Keratinocyte (primary cell): Measurements from ENCODE around the gene TWIST2. TPM values are rescaled to one million over a fixed set of nuclear protein-coding genes. Genes with fewer than 3 reads are reported as not detected.

ENCODE experiments used
- DNase-seq: peaks from one replicate; pipeline ENCODE4 v3.0.0-alpha.2; 2011; ENCODE audit warnings: low read depth, missing footprints, low spot score
- FAIRE-seq: peaks from 2 replicates; lab custom pipeline; 2011; peaks lifted over from hg19 to GRCh38; lab: Jason Lieb, UNC
- H2AFZ ChIP-seq: 2 replicates; pipeline ENCODE4 v1.6.0; 2012; ENCODE audit warnings: low read length, control low read depth, inconsistent platforms; ENCODE audit not compliant: control insufficient read depth
- H3K27ac ChIP-seq: 2 replicates; pipeline ENCODE4 v1.5.1; 2011; ENCODE audit warnings: low read length; ENCODE audit not compliant: control insufficient read depth, insufficient read depth
- H3K27me3 ChIP-seq: 3 replicates; pipeline ENCODE4 v1.6.0; 2011; ENCODE audit warnings: low read length; ENCODE audit not compliant: control insufficient read depth, insufficient read depth; ENCODE audit errors: extremely low read depth
- H3K36me3 ChIP-seq, 2 experiments: 2 replicates in 1 of 2; 3 replicates in 1 of 2; pipeline ENCODE4 v1.5.1; 2011; ENCODE audit warnings: low read length in 2 of 2, mild to moderate bottlenecking in 1 of 2; ENCODE audit not compliant: control insufficient read depth in 2 of 2, insufficient read depth in 2 of 2; ENCODE audit errors: extremely low read depth in 1 of 2
- H3K4me1 ChIP-seq: 3 replicates; pipeline ENCODE4 v1.5.1; 2011; ENCODE audit warnings: low read length; ENCODE audit not compliant: control insufficient read depth, insufficient read depth; ENCODE audit errors: extremely low read depth
- H3K4me2 ChIP-seq: 3 replicates; pipeline ENCODE4 v1.6.0; 2011; ENCODE audit warnings: low read depth, low read length; ENCODE audit not compliant: control insufficient read depth, insufficient read depth; ENCODE audit errors: extremely low read depth
- H3K4me3 ChIP-seq, 3 experiments: fragments of 200-600 bp in 1 of 3; sonication (generic) in 1 of 3; 2 replicates in 2 of 3; 3 replicates in 1 of 3; pipeline ENCODE4 v1.5.1; 2011 to 2016; ENCODE audit warnings: low read length in 3 of 3, mild to moderate bottlenecking in 3 of 3, control low read depth in 2 of 3, inconsistent platforms in 1 of 3, low read depth in 1 of 3, mixed read lengths in 1 of 3, mixed run types in 1 of 3, moderate library complexity in 1 of 3; ENCODE audit not compliant: control insufficient read depth in 2 of 3, insufficient read depth in 2 of 3; ENCODE audit errors: extremely low read depth in 1 of 3
- H3K79me2 ChIP-seq: 2 replicates; pipeline ENCODE4 v1.6.0; 2012; ENCODE audit warnings: low read length; ENCODE audit not compliant: control insufficient read depth, insufficient read depth
- H3K9ac ChIP-seq: 3 replicates; pipeline ENCODE4 v1.6.0; 2011; ENCODE audit warnings: low read length; ENCODE audit not compliant: control insufficient read depth, insufficient read depth; ENCODE audit errors: extremely low read depth
- H3K9me1 ChIP-seq: 3 replicates; pipeline ENCODE4 v1.6.0; 2011; ENCODE audit warnings: low read length; ENCODE audit not compliant: control insufficient read depth, insufficient read depth; ENCODE audit errors: extremely low read depth
- H3K9me3 ChIP-seq: 2 replicates; pipeline ENCODE4 v1.5.1; 2012; ENCODE audit warnings: low read depth, low read length; ENCODE audit not compliant: control insufficient read depth
- H4K20me1 ChIP-seq: 3 replicates; pipeline ENCODE4 v1.6.0; 2011; ENCODE audit warnings: low read length; ENCODE audit not compliant: control insufficient read depth, insufficient read depth; ENCODE audit errors: extremely low read depth
- CTCF ChIP-seq, 3 experiments: IDR thresholded peaks in 1 of 3; conservative IDR thresholded peaks in 1 of 3; optimal IDR thresholded peaks in 1 of 3; 2 replicates in 2 of 3; 3 replicates in 1 of 3; pipeline versions ENCODE3 to v1.5.1; 2011; ENCODE audit warnings: low read length in 3 of 3, mild to moderate bottlenecking in 3 of 3, moderate library complexity in 2 of 3, control low read depth in 1 of 3, inconsistent platforms in 1 of 3; ENCODE audit not compliant: insufficient read depth in 2 of 3; ENCODE audit errors: extremely low read depth in 1 of 3
- EZH2 ChIP-seq: IDR thresholded peaks from one replicate; pipeline ENCODE4 v1.6.1; 2012; ENCODE audit warnings: inconsistent platforms, mild to moderate bottlenecking, low read length, moderate library complexity
- dilution Hi-C: fragments of 300-500 bp; cut with MboI; formaldehyde crosslinking; loops from one replicate; pipeline ENCODE4 v1.7.0; 2020; ENCODE audit warnings: low sequenced_read_pairs; ENCODE audit not compliant: extremely low pct_ligation_motif_present
- polyA plus RNA-seq, 5 experiments: library from polyadenylated mRNA; depleted of rRNA in 3 of 5; stranded (reverse) in 3 of 5; stranded (forward) in 1 of 5; unstranded in 1 of 5; fragments of >200 nt; gene quantifications; 1 replicate in 1 of 5; 2 replicates in 3 of 5; 3 replicates in 1 of 5; pipeline versions ENCODE4 v1.2.1 to v1.2.3, GENCODE V29; 2011 to 2012; ENCODE audit warnings: missing spikeins in 2 of 5, low read depth in 1 of 5, low replicate concordance in 1 of 5

Gene TWIST2
- polyA plus RNA-seq, 1 donor (not counting 4 experiments of a cell fraction or from before 2014, with no cell fraction given) = 5.5 TPM

- no peak for FAIRE-seq
- no peaks in the 10 kb centered on the region for H3K79me2 ChIP-seq
- no peaks in the 10 kb centered on the region for H3K9me1 ChIP-seq
- H3K4me2 ChIP-seq = no peak overlapping the region
- no peaks in the 10 kb centered on the region for H3K9me3 ChIP-seq
- H4K20me1 ChIP-seq = no peaks in the 10 kb centered on the region
- TF ChIP-seq EZH2 (no peak), CTCF (optimal IDR thresholded peaks at IDR 0.05 in 1 of 3, IDR thresholded peaks at IDR 0.05 in 1 of 3, conservative IDR thresholded peaks at IDR 0.05 in 1 of 3; ENCODE audit: extremely low read depth in 1 of 3, insufficient read depth in 2 of 3, low read length in 3 of 3) (no peak)
- H3K4me1 ChIP-seq = no peaks in the 10 kb centered on the region
- no peak overlapping the region for H3K27ac ChIP-seq
- no peak overlapping the region for H3K4me3 ChIP-seq
- H3K36me3 ChIP-seq = no peaks in the 10 kb centered on the region
- peaks cover 3% of the 10 kb centered on the region for H3K27me3 ChIP-seq
- no peak overlapping the region for H2AFZ ChIP-seq
- dilution Hi-C loops = no loop called here
- no peak for DNase-seq
- H3K9ac ChIP-seq = no peak overlapping the region
These were observed 58.5 kb downstream of the TWIST2 start for GRCh38 chr2:238906254-238906935.

GRCh38 chr2:238906936-238907716 lies 59.2 kb downstream of the TWIST2 start:
- dilution Hi-C loops = no loop called here
- H3K27me3 ChIP-seq = peaks cover 3% of the 10 kb centered on the region
- no peaks in the 10 kb centered on the region for H3K9me1 ChIP-seq
- FAIRE-seq (no peak), DNase-seq (no peak)
- H3K27ac ChIP-seq = no peak overlapping the region
- H3K9ac ChIP-seq = no peak overlapping the region
- H3K36me3 ChIP-seq = no peaks in the 10 kb centered on the region
- H3K4me1 ChIP-seq = no peaks in the 10 kb centered on the region
- no peak for TF ChIP-seq EZH2
- no peak for TF ChIP-seq CTCF (optimal IDR thresholded peaks at IDR 0.05 in 1 of 3, IDR thresholded peaks at IDR 0.05 in 1 of 3, conservative IDR thresholded peaks at IDR 0.05 in 1 of 3; ENCODE audit: extremely low read depth in 1 of 3, insufficient read depth in 2 of 3, low read length in 3 of 3)
- no peak overlapping the region for H3K4me2 ChIP-seq
- no peaks in the 10 kb centered on the region for H4K20me1 ChIP-seq
- H3K79me2 ChIP-seq = no peaks in the 10 kb centered on the region
- no peak overlapping the region for H3K4me3 ChIP-seq
- no peak overlapping the region for H2AFZ ChIP-seq
- no peaks in the 10 kb centered on the region for H3K9me3 ChIP-seq
